MM.1S (cell line): Measurements from ENCODE around the gene DKKL1.

Experiments used
- EZH2 ChIP-seq: fragments of 300-600 bp; sonication (generic); optimal IDR thresholded peaks from 2 replicates; pipeline ENCODE3; 2017; ENCODE audit warnings: low read depth, mild to moderate bottlenecking, antibody characterized with exemption, low read length, mixed read lengths
- EZH2phosphoT487 ChIP-seq: fragments of 300-600 bp; sonication (generic); IDR thresholded peaks from 2 replicates; pipeline ENCODE4 v1.6.1; 2018; ENCODE audit warnings: antibody characterized with exemption, low read length
- TF ChIP-seq, protein P1 (sequence below): fragments of 300-600 bp; sonication (generic); IDR thresholded peaks from 2 replicates; pipeline ENCODE4 v1.5.1; 2016; ENCODE audit warnings: antibody characterized with exemption, low read length, mixed read lengths

DNA sequence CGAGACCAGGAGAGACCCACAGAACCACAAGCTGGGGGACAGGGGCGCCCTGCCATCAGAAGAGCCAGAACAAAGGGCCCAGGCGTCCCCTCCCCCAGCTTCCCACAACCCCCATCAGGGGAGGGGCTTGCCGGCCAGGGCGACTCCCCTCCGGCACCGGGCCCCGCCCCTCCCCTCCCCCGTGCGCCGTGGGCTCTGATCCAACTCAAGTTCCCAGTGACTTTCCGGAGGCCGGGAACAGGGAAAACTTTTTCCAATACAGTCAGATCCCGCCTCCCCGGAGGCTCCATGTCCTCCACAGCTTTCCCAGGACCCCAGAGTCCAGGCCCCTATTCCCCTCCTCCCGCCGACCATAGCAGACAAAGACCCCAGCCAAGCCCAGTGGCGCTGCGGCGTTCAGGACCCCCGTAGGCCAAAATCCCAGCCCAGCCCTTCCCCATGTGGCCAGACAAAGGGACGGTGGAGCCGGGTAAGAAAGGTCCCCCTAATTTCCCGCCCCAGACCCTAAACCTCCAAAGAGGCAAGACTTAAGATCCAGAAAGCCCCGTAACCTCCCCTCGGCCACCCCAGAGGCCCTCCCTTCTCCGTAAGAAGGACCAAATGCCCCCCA, 2.1 kb upstream of the DKKL1 start:
- TF ChIP-seq, protein P1, sequence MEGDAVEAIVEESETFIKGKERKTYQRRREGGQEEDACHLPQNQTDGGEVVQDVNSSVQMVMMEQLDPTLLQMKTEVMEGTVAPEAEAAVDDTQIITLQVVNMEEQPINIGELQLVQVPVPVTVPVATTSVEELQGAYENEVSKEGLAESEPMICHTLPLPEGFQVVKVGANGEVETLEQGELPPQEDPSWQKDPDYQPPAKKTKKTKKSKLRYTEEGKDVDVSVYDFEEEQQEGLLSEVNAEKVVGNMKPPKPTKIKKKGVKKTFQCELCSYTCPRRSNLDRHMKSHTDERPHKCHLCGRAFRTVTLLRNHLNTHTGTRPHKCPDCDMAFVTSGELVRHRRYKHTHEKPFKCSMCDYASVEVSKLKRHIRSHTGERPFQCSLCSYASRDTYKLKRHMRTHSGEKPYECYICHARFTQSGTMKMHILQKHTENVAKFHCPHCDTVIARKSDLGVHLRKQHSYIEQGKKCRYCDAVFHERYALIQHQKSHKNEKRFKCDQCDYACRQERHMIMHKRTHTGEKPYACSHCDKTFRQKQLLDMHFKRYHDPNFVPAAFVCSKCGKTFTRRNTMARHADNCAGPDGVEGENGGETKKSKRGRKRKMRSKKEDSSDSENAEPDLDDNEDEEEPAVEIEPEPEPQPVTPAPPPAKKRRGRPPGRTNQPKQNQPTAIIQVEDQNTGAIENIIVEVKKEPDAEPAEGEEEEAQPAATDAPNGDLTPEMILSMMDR = no peak
- TF ChIP-seq EZH2phosphoT487 (no peak), EZH2 (no peak)
